IMR-90 (cell line): ENCODE data around the gene RHOC. TPM values are rescaled to one million over a fixed set of nuclear protein-coding genes. Genes with fewer than 3 reads are reported as not detected.
A peak's percentile ranks its signal among the peaks of the same experiment; 100 is the strongest.

Experiments
- ATAC-seq: fragments of 200-7000 bp; cut with Tn5 transposase; 2 replicates; pipeline ENCODE4 v1.9.1; 2020; ENCODE audit warnings: low read depth, mild to moderate bottlenecking, moderate library complexity
- BruUV-seq: library from RNA; stranded (reverse); fragments of 400-500 nt; replicated peaks from 2 replicates; lab custom pipeline; 2021; lab: Mats Ljungman, UMichigan
- CTCF ChIA-PET: fragments of 300-600 bp; formaldehyde crosslinking; extraction: SDS; loops from one replicate; lab custom pipeline; 2021; ENCODE audit warnings: antibody characterized with exemption; lab: Yijun Ruan, JAX
- POLR2A ChIA-PET: fragments of 300-600 bp; sonication (Branson Sonifier 250); formaldehyde crosslinking; loops from one replicate; lab custom pipeline; 2022; ENCODE audit warnings: antibody characterized with exemption; ENCODE audit not compliant: unreplicated experiment; lab: Charles Lee
- DNase-seq: peaks from one replicate; pipeline ENCODE4 v3.0.0; 2013
- H2AFZ ChIP-seq: replicated peaks from 2 replicates; pipeline ENCODE3; 2013; ENCODE audit warnings: low read length, mild to moderate bottlenecking; ENCODE audit not compliant: poor library complexity
- H2AK5ac ChIP-seq: 2 replicates; pipeline ENCODE4 v1.6.1; 2013; ENCODE audit warnings: low read depth, low read length, inconsistent platforms
- H2AK9ac ChIP-seq: replicated peaks from 2 replicates; pipeline ENCODE3; 2013; ENCODE audit warnings: mild to moderate bottlenecking, low read depth, low read length, moderate library complexity; ENCODE audit not compliant: poor library complexity
- H2BK120ac ChIP-seq: 2 replicates; pipeline ENCODE4 v1.6.1; 2013; ENCODE audit warnings: low read depth, low read length, inconsistent platforms
- H2BK15ac ChIP-seq: 3 replicates; pipeline ENCODE4 v1.6.1; 2013; ENCODE audit warnings: low read depth, low read length, inconsistent platforms
- H2BK20ac ChIP-seq: 2 replicates; pipeline ENCODE4 v1.6.1; 2013; ENCODE audit warnings: low read depth, mild to moderate bottlenecking, inconsistent platforms, low read length, moderate library complexity
- H2BK5ac ChIP-seq: 2 replicates; pipeline ENCODE4 v1.6.1; 2013; ENCODE audit warnings: mild to moderate bottlenecking, low read depth, low read length, inconsistent platforms; ENCODE audit not compliant: poor library complexity, severe bottlenecking
- H3K14ac ChIP-seq: replicated peaks from 2 replicates; pipeline ENCODE4 v1.6.1; 2013; ENCODE audit warnings: low read depth, low read length, inconsistent platforms
- H3K18ac ChIP-seq: 2 replicates; pipeline ENCODE4 v1.6.1; 2013; ENCODE audit warnings: low read depth, low read length, control low read depth
- H3K23ac ChIP-seq: 2 replicates; pipeline ENCODE4 v1.6.1; 2013; ENCODE audit warnings: low read depth, low read length, inconsistent platforms
- H3K27ac ChIP-seq: 2 replicates; pipeline ENCODE4 v1.5.1; 2013; ENCODE audit warnings: mild to moderate bottlenecking, control low read depth, low read length; ENCODE audit not compliant: insufficient read depth
- H3K27me3 ChIP-seq: 2 replicates; pipeline ENCODE4 v1.6.1; 2013; ENCODE audit warnings: low read length; ENCODE audit not compliant: control insufficient read depth, insufficient read depth
- H3K36me3 ChIP-seq: 2 replicates; pipeline ENCODE4 v1.6.1; 2013; ENCODE audit warnings: low read length, mixed read lengths; ENCODE audit not compliant: control insufficient read depth, insufficient read depth
- H3K4ac ChIP-seq: 2 replicates; pipeline ENCODE4 v1.6.1; 2013; ENCODE audit warnings: low read depth, low read length, inconsistent platforms
- H3K4me1 ChIP-seq: 2 replicates; pipeline ENCODE4 v1.6.1; 2013; ENCODE audit warnings: low read length, mixed read lengths; ENCODE audit not compliant: control insufficient read depth, insufficient read depth
- H3K4me2 ChIP-seq: 2 replicates; pipeline ENCODE4 v1.6.1; 2013; ENCODE audit warnings: low read depth, mild to moderate bottlenecking, control low read depth, low read length, moderate library complexity
- H3K4me3 ChIP-seq: 2 replicates; pipeline ENCODE4 v1.5.1; 2013; ENCODE audit warnings: low read depth, mild to moderate bottlenecking, control low read depth, low read length, moderate library complexity; ENCODE audit not compliant: insufficient read depth
- H3K56ac ChIP-seq: 2 replicates; pipeline ENCODE4 v1.6.1; 2013; ENCODE audit warnings: low read length, inconsistent platforms; ENCODE audit not compliant: insufficient read depth; ENCODE audit errors: extremely low read depth
- H3K79me1 ChIP-seq, 2 experiments: 2 replicates each; pipeline ENCODE4 v1.6.1; 2013; ENCODE audit warnings: low read length in 2 of 2, inconsistent platforms in 1 of 2, low read depth in 1 of 2
- H3K9ac ChIP-seq: 2 replicates; pipeline ENCODE4 v1.6.1; 2013; ENCODE audit warnings: low read depth, low read length, control low read depth
- H3K9me1 ChIP-seq: 2 replicates; pipeline ENCODE4 v1.6.1; 2013; ENCODE audit warnings: low read length, inconsistent platforms; ENCODE audit not compliant: insufficient read depth
- H3K9me3 ChIP-seq: 2 replicates; pipeline ENCODE4 v1.6.1; 2013; ENCODE audit warnings: low read length; ENCODE audit not compliant: control insufficient read depth, insufficient read depth
- H4K20me1 ChIP-seq: 2 replicates; pipeline ENCODE4 v1.6.1; 2013; ENCODE audit warnings: low read length, inconsistent platforms; ENCODE audit not compliant: insufficient read depth
- H4K5ac ChIP-seq: 2 replicates; pipeline ENCODE4 v1.6.1; 2013; ENCODE audit warnings: mild to moderate bottlenecking, low read depth, low read length, control low read depth
- H4K8ac ChIP-seq, 2 experiments: 2 replicates each; pipeline ENCODE4 v1.6.1; 2013; ENCODE audit warnings: low read depth in 2 of 2, low read length in 2 of 2, control low read depth in 1 of 2, inconsistent platforms in 1 of 2
- H4K91ac ChIP-seq: 2 replicates; pipeline ENCODE4 v1.6.1; 2013; ENCODE audit warnings: low read depth, low read length, inconsistent platforms; ENCODE audit not compliant: insufficient read depth
- CHD1 ChIP-seq: IDR thresholded peaks from 2 replicates; pipeline ENCODE4 v1.6.1; 2012; ENCODE audit warnings: low read depth, low read length, improper control_type of control experiment
- FOS ChIP-seq: fragments of 150-350 bp; IDR thresholded peaks from 2 replicates; pipeline ENCODE4 v1.6.1; 2016; ENCODE audit warnings: low read depth, low read length
- MAFK ChIP-seq: IDR thresholded peaks from 2 replicates; pipeline ENCODE4 v1.6.1; 2012; ENCODE audit warnings: low read depth, low read length, improper control_type of control experiment
- MAZ ChIP-seq: IDR thresholded peaks from 2 replicates; pipeline ENCODE4 v1.6.1; 2012; ENCODE audit warnings: low read depth, mild to moderate bottlenecking, low read length, improper control_type of control experiment, moderate library complexity, borderline replicate concordance
- MXI1 ChIP-seq: IDR thresholded peaks from 2 replicates; pipeline ENCODE4 v1.6.1; 2012; ENCODE audit warnings: low read depth, mild to moderate bottlenecking, low read length, moderate library complexity, borderline replicate concordance
- NFE2L2 ChIP-seq: fragments of 150-350 bp; IDR thresholded peaks from 2 replicates; pipeline ENCODE4 v1.6.1; 2016; ENCODE audit warnings: low read depth, mild to moderate bottlenecking, low read length
- POLR2A ChIP-seq: IDR thresholded peaks from 2 replicates; pipeline ENCODE4 v1.6.1; 2012; ENCODE audit warnings: mild to moderate bottlenecking, low read depth, low read length
- RAD21 ChIP-seq: IDR thresholded peaks from 2 replicates; pipeline ENCODE4 v1.6.1; 2012; ENCODE audit warnings: low read length, improper control_type of control experiment
- RCOR1 ChIP-seq: IDR thresholded peaks from 2 replicates; pipeline ENCODE4 v1.6.1; 2012; ENCODE audit warnings: mild to moderate bottlenecking, low read length, improper control_type of control experiment; ENCODE audit not compliant: insufficient replicate concordance
- SMC3 ChIP-seq: fragments of 150-350 bp; IDR thresholded peaks from 2 replicates; pipeline ENCODE4 v1.6.1; 2016; ENCODE audit warnings: low read depth, mild to moderate bottlenecking, antibody characterized with exemption, low read length, moderate library complexity
- WGBS, 2 experiments: methylation state at CpG; one replicate each; pipeline versions ENCODE4 v1.1.5 to v1.1.7; 2013; ENCODE audit warnings: missing lambda C conversion rate in 2 of 2; ENCODE audit not compliant: insufficient read length in 1 of 2; ENCODE audit errors: extremely low coverage in 2 of 2; 5-methylcytosine and 5-hydroxymethylcytosine counted together
- dilution Hi-C: fragments of 300-500 bp; cut with HindIII; formaldehyde crosslinking; loops from one replicate; pipeline ENCODE4 v1.14.3; 2018; ENCODE audit warnings: low sequenced_read_pairs; ENCODE audit not compliant: unreplicated experiment
- in situ Hi-C: fragments of 300-500 bp; cut with MboI; formaldehyde crosslinking; loops from 3 replicates; pipeline ENCODE4 v1.14.3; 2019; ENCODE audit warnings: low sequenced_read_pairs, inconsistent platforms, mixed read lengths
- intact Hi-C: fragments of 100-400 bp; cut with micrococcal nuclease; formaldehyde crosslinking; loops from 2 replicates; pipeline ENCODE4 v1.10.0; 2022
- polyA plus RNA-seq, 3 experiments: library from polyadenylated mRNA; depleted of rRNA; stranded (reverse); fragments of >200 nt; gene quantifications; 2 replicates each; pipeline ENCODE4 v1.2.3, GENCODE V29; 2012; ENCODE audit warnings: low replicate concordance in 1 of 3
- total RNA-seq: library from RNA; depleted of rRNA; stranded (reverse); fragments of >200 nt; gene quantifications from 2 replicates; pipeline ENCODE4 v1.2.3, GENCODE V29; 2012
- TF ChIP-seq, protein P1 (sequence below): conservative IDR thresholded peaks from 2 replicates; pipeline ENCODE4 v1.5.1; 2012; ENCODE audit warnings: mild to moderate bottlenecking, low read depth, low read length, improper control_type of control experiment

The RHOC gene
- total and polyA plus RNA-seq, 2 of the 4 experiments (the other 2 are of a cell fraction), result 764 to 839 TPM

DNA sequence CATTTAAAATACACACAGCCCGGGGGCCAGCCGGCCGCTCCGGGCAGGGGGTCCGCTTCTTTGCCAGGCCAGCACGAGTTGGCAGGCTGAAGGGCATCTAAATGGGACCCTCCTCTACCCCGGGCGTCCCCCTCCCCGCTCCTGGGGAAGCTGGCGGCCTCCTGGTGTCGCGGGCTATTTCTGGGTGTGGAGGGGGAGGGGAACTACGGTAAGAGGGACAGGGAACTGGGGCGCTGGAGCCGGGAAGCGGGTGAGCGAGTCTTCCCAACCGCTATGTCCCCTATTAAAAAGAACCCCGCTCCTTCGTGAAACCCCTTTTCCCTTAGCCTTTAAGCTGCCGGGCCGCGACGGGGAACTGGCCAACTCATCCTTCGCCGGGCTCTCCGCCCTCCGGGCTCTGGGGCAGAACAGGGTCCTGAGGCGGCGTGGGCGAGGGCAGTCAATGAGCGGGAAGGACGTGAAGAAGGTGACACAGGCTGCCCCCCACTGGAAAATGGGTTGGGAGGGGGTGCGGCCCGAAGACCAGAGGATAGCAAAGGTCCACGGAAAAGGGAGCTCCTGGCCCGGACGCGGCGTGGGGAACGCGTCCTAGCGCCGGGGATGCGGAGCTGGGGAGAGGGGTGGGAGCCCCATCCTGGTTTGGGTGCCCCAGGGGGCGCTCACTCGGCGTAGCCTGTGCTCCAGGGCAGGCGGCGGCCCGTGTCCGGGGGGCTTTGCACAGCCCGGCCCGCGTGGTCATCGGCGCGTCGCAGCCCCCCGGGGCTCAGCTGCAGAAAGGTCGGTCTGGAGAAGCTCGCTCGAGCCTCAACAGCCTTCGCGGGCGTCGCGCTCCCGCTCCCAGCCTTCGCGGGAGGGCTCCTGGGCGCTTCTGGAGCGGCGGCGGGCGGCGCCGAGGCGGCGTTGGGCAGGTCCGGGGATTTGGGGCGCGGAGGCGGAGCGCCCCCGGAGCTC is 7.7 kb upstream of the RHOC start:
- in situ Hi-C loops, result loop anchor here (5.0 to 25.0 kb wide), 3 partner anchors 93 to 973 kb away; partner anchors contain the start of gene SLC16A1

More for the DNA sequence above, 7.7 kb upstream of the RHOC start:
- dilution Hi-C loops, result no loop called here
- peak overlapping the region; percentile 92 for H3K4me2 ChIP-seq
- peak overlapping the region; percentile 83 for H2AK9ac ChIP-seq
- peaks cover 5% of the 10 kb centered on the region; the same call in 1 of the 2 replicates for H3K27me3 ChIP-seq
- no peak overlapping the region for H4K5ac ChIP-seq
- BruUV-seq, result no TSS peak
- no peak overlapping the region for H3K27ac ChIP-seq
- peak; percentile 33 for ATAC-seq
- intact Hi-C loops, result loop anchor here (5.0 to 10.0 kb wide), 2 partner anchors 240 to 963 kb away; partner anchors contain the start of gene SLC16A1
- H3K4me1 ChIP-seq, result no peaks in the 10 kb centered on the region
- DNase-seq, result no peak
- 1% methylated on average over 37 of the region's 86 CpGs; no CpG with 5 or more reads in 1 of the 2 experiments for WGBS, 2 experiments
- H2BK15ac ChIP-seq, result no peak overlapping the region
- no peaks in the 10 kb centered on the region for H3K9me3 ChIP-seq
- CTCF ChIA-PET, result interaction anchor here (0.7 to 4.7 kb wide), 10 partner anchors 15 to 964 kb away, joined by 3 to 32 read pairs (median 4); partner anchors contain the start of gene LRIG2
- no peak overlapping the region for H3K4ac ChIP-seq
- H3K9ac ChIP-seq, result no peak overlapping the region
- no peak overlapping the region for H3K56ac ChIP-seq
- no peak overlapping the region for H3K18ac ChIP-seq
- H3K36me3 ChIP-seq, result no peaks in the 10 kb centered on the region
- H2BK20ac ChIP-seq, result no peak overlapping the region
- H2BK5ac ChIP-seq, result no peak overlapping the region
- TF ChIP-seq MXI1, result no peak
- TF ChIP-seq CHD1, result no peak
- TF ChIP-seq MAZ, result no peak
- TF ChIP-seq NFE2L2, result no peak
- no peak for TF ChIP-seq RCOR1
- TF ChIP-seq RAD21, result no peak
- TF ChIP-seq, protein P1, sequence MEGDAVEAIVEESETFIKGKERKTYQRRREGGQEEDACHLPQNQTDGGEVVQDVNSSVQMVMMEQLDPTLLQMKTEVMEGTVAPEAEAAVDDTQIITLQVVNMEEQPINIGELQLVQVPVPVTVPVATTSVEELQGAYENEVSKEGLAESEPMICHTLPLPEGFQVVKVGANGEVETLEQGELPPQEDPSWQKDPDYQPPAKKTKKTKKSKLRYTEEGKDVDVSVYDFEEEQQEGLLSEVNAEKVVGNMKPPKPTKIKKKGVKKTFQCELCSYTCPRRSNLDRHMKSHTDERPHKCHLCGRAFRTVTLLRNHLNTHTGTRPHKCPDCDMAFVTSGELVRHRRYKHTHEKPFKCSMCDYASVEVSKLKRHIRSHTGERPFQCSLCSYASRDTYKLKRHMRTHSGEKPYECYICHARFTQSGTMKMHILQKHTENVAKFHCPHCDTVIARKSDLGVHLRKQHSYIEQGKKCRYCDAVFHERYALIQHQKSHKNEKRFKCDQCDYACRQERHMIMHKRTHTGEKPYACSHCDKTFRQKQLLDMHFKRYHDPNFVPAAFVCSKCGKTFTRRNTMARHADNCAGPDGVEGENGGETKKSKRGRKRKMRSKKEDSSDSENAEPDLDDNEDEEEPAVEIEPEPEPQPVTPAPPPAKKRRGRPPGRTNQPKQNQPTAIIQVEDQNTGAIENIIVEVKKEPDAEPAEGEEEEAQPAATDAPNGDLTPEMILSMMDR, result no peak
- no peak for TF ChIP-seq MAFK
- no peak for TF ChIP-seq FOS
- no peak for TF ChIP-seq POLR2A
- TF ChIP-seq SMC3, result no peak
- peak overlapping the region; percentile 93 for H2AFZ ChIP-seq
- H2AK5ac ChIP-seq, result no peak overlapping the region
- no peak overlapping the region for H4K8ac ChIP-seq
- H3K23ac ChIP-seq, result no peak overlapping the region
- peaks cover 3% of the 10 kb centered on the region; the same call in 1 of the 2 replicates for H3K9me1 ChIP-seq
- POLR2A ChIA-PET, result no interaction called here
- H2BK120ac ChIP-seq, result no peak overlapping the region
- H3K4me3 ChIP-seq, result peak overlapping the region; percentile 68
- no peak overlapping the region for H4K91ac ChIP-seq
- H3K79me1 ChIP-seq, result no peaks in the 10 kb centered on the region
- H4K20me1 ChIP-seq, result no peaks in the 10 kb centered on the region
- no peak overlapping the region for H3K14ac ChIP-seq
